D721Med (cell line): Measurements from ENCODE around the gene HECW1.

Source experiments
- DNase-seq: peaks from one replicate; pipeline ENCODE4 v3.0.0; 2011; ENCODE audit warnings: low spot score; ENCODE audit not compliant: insufficient read length
- FAIRE-seq: peaks from 2 replicates; lab custom pipeline; 2011; peaks lifted over from hg19 to GRCh38; lab: Jason Lieb, UNC
- TF ChIP-seq, protein P1 (sequence below): IDR thresholded peaks from 2 replicates; pipeline ENCODE4 v1.5.1; 2012; ENCODE audit warnings: mild to moderate bottlenecking, control low read depth; ENCODE audit not compliant: insufficient read depth; ENCODE audit errors: missing control alignments

The HECW1 gene

GRCh38 chr7:43537765-43538403 is 425.4 kb downstream of the HECW1 start:
- FAIRE-seq = no peak
- DNase-seq = no peak
- TF ChIP-seq, protein P1, sequence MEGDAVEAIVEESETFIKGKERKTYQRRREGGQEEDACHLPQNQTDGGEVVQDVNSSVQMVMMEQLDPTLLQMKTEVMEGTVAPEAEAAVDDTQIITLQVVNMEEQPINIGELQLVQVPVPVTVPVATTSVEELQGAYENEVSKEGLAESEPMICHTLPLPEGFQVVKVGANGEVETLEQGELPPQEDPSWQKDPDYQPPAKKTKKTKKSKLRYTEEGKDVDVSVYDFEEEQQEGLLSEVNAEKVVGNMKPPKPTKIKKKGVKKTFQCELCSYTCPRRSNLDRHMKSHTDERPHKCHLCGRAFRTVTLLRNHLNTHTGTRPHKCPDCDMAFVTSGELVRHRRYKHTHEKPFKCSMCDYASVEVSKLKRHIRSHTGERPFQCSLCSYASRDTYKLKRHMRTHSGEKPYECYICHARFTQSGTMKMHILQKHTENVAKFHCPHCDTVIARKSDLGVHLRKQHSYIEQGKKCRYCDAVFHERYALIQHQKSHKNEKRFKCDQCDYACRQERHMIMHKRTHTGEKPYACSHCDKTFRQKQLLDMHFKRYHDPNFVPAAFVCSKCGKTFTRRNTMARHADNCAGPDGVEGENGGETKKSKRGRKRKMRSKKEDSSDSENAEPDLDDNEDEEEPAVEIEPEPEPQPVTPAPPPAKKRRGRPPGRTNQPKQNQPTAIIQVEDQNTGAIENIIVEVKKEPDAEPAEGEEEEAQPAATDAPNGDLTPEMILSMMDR = no peak

- TF ChIP-seq, protein P1 = no peak
- DNase-seq (no peak), FAIRE-seq (no peak)
Measured at GRCh38 chr7:43538404-43538771, 425.9 kb downstream of the HECW1 start.

DNA sequence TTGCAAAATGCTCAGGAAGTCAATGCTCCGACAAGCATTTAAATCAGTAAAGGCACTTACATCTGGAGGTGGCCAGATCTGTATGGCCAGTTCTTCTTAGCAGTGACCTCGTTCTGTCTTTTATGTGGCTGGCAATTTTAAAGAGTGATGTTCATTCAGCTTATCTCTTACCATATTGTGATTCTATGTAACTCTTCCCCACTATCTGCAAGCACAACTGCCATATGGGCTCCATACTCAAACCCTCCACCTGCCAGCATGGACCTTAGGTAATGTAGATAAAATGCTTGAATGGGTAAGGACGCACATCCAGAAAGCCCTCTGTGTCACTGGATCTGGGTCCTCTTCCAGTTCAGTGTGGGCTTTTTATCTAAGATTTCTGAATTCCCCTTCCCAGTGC is 428.0 kb downstream of the HECW1 start:
- DNase-seq (no peak), FAIRE-seq (no peak)
- TF ChIP-seq, protein P1 = no peak

GRCh38 chr7:43542716-43543115 is 430.3 kb downstream of the HECW1 start:
- DNase-seq (no peak), FAIRE-seq (no peak)
- TF ChIP-seq, protein P1 = no peak

DNA sequence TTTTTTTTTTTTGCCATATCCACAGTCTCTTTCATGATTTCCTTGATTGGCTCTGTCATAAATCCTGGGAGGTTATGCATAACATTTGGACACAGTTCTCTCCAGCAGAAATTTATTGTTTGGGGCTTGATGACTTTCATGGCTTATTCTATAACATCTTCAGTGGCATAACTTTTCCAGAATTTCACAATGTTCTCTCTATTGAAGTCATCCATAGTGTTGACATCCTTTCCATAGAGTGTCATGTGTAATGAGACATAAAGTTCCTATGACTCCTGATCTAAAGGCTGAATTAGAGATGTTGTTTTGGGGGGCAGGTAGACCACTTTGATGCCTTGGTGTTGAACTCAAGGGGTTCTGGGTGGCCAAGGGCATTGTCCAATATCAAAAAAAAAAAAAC is 433.8 kb downstream of the HECW1 start:
- TF ChIP-seq, protein P1 = no peak
- DNase-seq (no peak), FAIRE-seq (no peak)

- DNase-seq (no peak), FAIRE-seq (no peak)
- TF ChIP-seq, protein P1 = no peak
Measured at GRCh38 chr7:43550427-43550826, 438.0 kb downstream of the HECW1 start.

- TF ChIP-seq, protein P1 = no peak
- FAIRE-seq (no peak), DNase-seq (no peak)
Measured at GRCh38 chr7:43552122-43552521, 439.7 kb downstream of the HECW1 start.
